Measurements from ENCODE around the gene CTTNBP2.

The CTTNBP2 gene

GRCh38 chr7:117806011-117806410 lies 67.2 kb downstream of the CTTNBP2 start:
- TF ChIP-seq, protein P1, sequence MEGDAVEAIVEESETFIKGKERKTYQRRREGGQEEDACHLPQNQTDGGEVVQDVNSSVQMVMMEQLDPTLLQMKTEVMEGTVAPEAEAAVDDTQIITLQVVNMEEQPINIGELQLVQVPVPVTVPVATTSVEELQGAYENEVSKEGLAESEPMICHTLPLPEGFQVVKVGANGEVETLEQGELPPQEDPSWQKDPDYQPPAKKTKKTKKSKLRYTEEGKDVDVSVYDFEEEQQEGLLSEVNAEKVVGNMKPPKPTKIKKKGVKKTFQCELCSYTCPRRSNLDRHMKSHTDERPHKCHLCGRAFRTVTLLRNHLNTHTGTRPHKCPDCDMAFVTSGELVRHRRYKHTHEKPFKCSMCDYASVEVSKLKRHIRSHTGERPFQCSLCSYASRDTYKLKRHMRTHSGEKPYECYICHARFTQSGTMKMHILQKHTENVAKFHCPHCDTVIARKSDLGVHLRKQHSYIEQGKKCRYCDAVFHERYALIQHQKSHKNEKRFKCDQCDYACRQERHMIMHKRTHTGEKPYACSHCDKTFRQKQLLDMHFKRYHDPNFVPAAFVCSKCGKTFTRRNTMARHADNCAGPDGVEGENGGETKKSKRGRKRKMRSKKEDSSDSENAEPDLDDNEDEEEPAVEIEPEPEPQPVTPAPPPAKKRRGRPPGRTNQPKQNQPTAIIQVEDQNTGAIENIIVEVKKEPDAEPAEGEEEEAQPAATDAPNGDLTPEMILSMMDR (IDR thresholded peaks at IDR 0.05): no peak

DNA sequence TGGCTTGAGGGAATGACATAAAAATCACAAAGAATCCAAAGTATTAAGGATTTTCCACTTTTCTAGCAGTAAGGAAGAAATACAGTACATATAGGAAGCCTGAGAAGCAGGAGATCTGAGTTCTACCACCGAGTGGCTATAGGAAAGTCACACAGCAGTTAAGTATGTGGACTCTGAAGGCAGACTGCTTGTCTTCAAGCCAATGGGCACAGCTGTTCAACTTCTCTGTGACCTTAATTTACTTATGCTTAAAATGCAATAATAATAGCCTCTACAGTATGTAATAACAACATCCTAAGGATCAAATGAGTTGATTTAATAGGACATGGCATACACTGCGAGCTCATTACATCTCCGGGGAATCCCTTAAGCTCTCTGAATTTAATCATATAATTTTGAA lies 68.0 kb downstream of the CTTNBP2 start:
- TF ChIP-seq, protein P1 (IDR thresholded peaks at IDR 0.05): no peak

- TF ChIP-seq, protein P1 (IDR thresholded peaks at IDR 0.05): no peak
Measured at GRCh38 chr7:117803476-117803875, 69.8 kb downstream of the CTTNBP2 start.

DNA sequence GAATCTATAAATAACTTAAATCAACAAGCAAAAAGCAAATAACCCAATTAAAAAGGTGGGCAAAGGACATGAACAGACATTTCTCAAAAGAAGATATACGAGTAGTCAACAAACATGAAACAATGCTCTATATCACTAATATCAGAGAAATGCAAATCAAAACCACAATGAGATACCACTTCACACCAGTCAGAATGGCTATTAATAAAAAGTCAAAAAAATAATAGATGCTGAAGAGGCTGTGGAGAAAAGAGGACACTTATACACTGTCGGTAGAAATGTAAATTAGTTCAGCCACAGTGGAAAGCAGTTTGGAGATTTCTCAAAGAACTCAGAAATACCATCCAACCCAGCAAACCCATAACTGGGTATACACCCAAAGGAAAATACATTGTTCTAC lies 70.6 kb downstream of the CTTNBP2 start:
- TF ChIP-seq, protein P1 (IDR thresholded peaks at IDR 0.05): no peak

DNA sequence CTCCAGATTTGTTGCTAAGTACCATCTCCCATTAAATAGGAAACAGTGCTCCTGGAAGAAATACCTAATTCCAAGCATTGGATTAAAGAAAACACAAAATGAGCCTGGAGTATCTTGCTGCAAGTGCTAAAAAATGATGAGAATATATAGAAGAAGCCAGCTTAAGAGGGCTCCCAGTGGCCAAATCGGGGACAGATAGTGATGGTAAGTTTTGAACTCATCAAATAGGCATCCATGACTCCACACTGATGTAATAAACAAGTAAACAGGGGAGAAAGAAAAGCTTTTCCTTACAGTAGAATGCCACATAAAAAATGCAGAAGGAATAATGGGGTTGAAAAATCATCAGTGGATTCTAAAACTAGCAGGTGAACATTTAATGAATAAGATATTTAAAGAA lies 72.4 kb downstream of the CTTNBP2 start:
- TF ChIP-seq, protein P1 (IDR thresholded peaks at IDR 0.05): no peak

DNA sequence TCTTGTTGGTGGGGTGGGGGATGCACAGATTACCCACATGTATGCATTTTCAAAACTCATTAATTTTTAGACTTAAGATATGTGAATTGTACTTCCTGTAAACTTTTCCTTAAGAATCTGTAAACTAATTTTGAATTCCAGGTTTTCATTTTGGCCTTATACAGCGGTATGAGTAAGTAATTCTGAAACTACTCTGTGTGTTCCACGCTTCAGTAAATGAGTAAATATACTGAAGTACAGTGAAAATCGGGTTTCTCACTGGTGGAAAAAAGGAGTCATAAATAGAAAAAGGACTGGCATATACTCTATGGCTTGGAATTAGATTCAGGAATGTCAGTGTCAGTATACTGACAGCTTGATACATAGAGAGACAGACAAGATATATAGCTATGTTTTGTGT lies 72.8 kb downstream of the CTTNBP2 start:
- TF ChIP-seq, protein P1 (IDR thresholded peaks at IDR 0.05): no peak

GRCh38 chr7:117796889-117797288 lies 76.4 kb downstream of the CTTNBP2 start:
- TF ChIP-seq, protein P1 (IDR thresholded peaks at IDR 0.05): no peak

- TF ChIP-seq, protein P1 (IDR thresholded peaks at IDR 0.05): no peak
Measured at GRCh38 chr7:117793976-117794375, 79.3 kb downstream of the CTTNBP2 start.
